Measurements from ENCODE around the gene WWOX. TPM values are rescaled to one million over a fixed set of nuclear protein-coding genes. Genes with fewer than 3 reads are reported as not detected.

Gene WWOX
- polyA plus RNA-seq, 2 of the 4 experiments (the other 2 are of a cell fraction), result 16.0 to 17.2 TPM

DNA sequence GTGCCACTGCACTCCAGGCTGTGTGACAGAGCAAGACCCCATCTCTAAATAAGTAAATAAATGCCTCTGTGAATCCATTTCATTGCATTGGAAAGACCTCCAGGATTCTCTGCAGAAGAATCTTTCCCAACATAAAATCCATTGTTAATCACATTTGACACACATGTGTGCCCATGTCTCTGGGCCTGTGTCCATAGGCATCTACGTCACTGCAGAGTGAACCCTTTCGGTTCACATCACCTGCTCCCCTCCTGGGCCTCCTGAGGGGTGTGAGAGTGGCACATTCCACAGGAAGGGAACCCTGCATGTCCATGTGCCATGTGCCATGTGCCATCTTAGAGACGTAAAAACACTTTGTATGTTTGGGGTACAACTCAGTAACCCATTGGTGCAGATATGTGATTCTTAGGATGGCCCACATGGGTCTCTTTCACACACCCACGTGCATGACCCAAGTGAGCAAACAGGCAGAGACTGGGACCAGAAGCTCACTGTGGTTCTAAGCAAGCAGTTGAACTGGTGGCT lies 1073.6 kb downstream of the WWOX start:
- POLR2A ChIA-PET, result no interaction called here
- Histone ChIP-seq H3K4me1 (no peaks in the 10 kb centered on the region), H3K4me3 (no peak overlapping the region), H3K4me2 (no peak overlapping the region), H3K9me3 (peaks cover 4% of the 10 kb centered on the region; the same call in 1 of the 3 replicates), H3K27ac (no peak overlapping the region)
- whole genome bisulfite sequencing (ENCODE audit: missing lambda C conversion rate), result 0% methylated on average over 2 of the region's 4 CpGs
- DNase-seq (ENCODE audit: low read depth in 1 of 2, low spot score in 1 of 2) (no peak), FAIRE-seq (no peak), ATAC-seq (no peak)
- CTCF ChIA-PET, result no interaction called here
- TF ChIP-seq MYC (IDR thresholded peaks at IDR 0.05; ENCODE audit: borderline replicate concordance, low read length) (no peak), FOXS1 (CRISPR knock-in tag; IDR thresholded peaks at IDR 0.05) (no peak), FOSL2 (IDR thresholded peaks at IDR 0.05) (no peak), FOSL2 (CRISPR knock-in tag; IDR thresholded peaks at IDR 0.05) (no peak)
- TF ChIP-seq, protein P1, sequence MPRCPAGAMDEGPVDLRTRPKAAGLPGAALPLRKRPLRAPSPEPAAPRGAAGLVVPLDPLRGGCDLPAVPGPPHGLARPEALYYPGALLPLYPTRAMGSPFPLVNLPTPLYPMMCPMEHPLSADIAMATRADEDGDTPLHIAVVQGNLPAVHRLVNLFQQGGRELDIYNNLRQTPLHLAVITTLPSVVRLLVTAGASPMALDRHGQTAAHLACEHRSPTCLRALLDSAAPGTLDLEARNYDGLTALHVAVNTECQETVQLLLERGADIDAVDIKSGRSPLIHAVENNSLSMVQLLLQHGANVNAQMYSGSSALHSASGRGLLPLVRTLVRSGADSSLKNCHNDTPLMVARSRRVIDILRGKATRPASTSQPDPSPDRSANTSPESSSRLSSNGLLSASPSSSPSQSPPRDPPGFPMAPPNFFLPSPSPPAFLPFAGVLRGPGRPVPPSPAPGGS (IDR thresholded peaks at IDR 0.05), result no peak
- TF ChIP-seq, protein P2, sequence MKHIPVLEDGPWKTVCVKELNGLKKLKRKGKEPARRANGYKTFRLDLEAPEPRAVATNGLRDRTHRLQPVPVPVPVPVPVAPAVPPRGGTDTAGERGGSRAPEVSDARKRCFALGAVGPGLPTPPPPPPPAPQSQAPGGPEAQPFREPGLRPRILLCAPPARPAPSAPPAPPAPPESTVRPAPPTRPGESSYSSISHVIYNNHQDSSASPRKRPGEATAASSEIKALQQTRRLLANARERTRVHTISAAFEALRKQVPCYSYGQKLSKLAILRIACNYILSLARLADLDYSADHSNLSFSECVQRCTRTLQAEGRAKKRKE (CRISPR knock-in tag; IDR thresholded peaks at IDR 0.05; ENCODE audit: low read depth), result no peak
- TF ChIP-seq, protein P3, sequence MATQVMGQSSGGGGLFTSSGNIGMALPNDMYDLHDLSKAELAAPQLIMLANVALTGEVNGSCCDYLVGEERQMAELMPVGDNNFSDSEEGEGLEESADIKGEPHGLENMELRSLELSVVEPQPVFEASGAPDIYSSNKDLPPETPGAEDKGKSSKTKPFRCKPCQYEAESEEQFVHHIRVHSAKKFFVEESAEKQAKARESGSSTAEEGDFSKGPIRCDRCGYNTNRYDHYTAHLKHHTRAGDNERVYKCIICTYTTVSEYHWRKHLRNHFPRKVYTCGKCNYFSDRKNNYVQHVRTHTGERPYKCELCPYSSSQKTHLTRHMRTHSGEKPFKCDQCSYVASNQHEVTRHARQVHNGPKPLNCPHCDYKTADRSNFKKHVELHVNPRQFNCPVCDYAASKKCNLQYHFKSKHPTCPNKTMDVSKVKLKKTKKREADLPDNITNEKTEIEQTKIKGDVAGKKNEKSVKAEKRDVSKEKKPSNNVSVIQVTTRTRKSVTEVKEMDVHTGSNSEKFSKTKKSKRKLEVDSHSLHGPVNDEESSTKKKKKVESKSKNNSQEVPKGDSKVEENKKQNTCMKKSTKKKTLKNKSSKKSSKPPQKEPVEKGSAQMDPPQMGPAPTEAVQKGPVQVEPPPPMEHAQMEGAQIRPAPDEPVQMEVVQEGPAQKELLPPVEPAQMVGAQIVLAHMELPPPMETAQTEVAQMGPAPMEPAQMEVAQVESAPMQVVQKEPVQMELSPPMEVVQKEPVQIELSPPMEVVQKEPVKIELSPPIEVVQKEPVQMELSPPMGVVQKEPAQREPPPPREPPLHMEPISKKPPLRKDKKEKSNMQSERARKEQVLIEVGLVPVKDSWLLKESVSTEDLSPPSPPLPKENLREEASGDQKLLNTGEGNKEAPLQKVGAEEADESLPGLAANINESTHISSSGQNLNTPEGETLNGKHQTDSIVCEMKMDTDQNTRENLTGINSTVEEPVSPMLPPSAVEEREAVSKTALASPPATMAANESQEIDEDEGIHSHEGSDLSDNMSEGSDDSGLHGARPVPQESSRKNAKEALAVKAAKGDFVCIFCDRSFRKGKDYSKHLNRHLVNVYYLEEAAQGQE (IDR thresholded peaks at IDR 0.05), result no peak

DNA sequence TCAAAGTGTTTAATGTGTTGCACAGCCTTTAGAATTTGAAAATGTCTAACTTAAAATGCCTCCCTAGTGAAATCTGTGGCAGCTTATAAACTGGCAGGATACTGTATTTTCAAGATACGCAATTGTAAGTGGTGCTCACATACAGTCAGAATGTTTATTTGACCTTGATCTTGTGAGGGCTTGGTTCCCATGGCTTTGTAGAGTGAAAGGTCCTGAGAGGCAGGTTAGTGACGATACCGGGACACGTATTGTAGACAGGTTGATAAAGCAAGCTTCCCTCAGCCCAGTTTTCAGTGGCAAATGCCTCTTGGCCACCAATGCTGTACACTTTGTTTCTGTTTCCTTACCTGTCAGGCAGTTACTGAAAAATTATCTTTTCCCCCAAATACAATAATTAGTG lies 1074.5 kb downstream of the WWOX start:
- H3K27ac ChIP-seq, result no peak overlapping the region
- CTCF ChIA-PET, result no interaction called here
- ATAC-seq (no peak), DNase-seq (ENCODE audit: low read depth in 1 of 2, low spot score in 1 of 2) (no peak), FAIRE-seq (no peak)
- no peaks in the 10 kb centered on the region for H3K4me1 ChIP-seq
- no peak overlapping the region for H3K4me2 ChIP-seq
- TF ChIP-seq RAD21 (conservative IDR thresholded peaks at IDR 0.05 in 1 of 2, IDR thresholded peaks at IDR 0.05 in 1 of 2), result no peak
- TF ChIP-seq, protein P3 (IDR thresholded peaks at IDR 0.05), result no peak
- no peak for TF ChIP-seq NFE2L2 (conservative IDR thresholded peaks at IDR 0.05; ENCODE audit: low read length)
- TF ChIP-seq RNF2 (IDR thresholded peaks at IDR 0.05; ENCODE audit: borderline replicate concordance, low read depth), result no peak
- TF ChIP-seq EHF (CRISPR knock-in tag; IDR thresholded peaks at IDR 0.05), result no peak
- TF ChIP-seq RFX5 (IDR thresholded peaks at IDR 0.05), result no peak
- no peak for TF ChIP-seq SREBF2 (IDR thresholded peaks at IDR 0.05)
- POLR2A ChIA-PET, result no interaction called here
- H3K4me3 ChIP-seq, result no peak overlapping the region
- WGBS (ENCODE audit: missing lambda C conversion rate), result 56% methylated on average over 4 of the region's 4 CpGs
- H3K9me3 ChIP-seq, result no peaks in the 10 kb centered on the region
